Measurements from ENCODE around the gene SUMO4. TPM values are rescaled to one million over a fixed set of nuclear protein-coding genes. Genes with fewer than 3 reads are reported as not detected.

SUMO4 gene
- total and polyA plus RNA-seq, 9 of the 15 experiments (the other 6 are each of a cell fraction or from before 2014, with no cell fraction given): 0.20 to 1.9 (median 0.50) TPM; not detected in 2

GRCh38 chr6:149429427-149430360 is 29.6 kb downstream of the SUMO4 start:
- intact Hi-C loops (cut with micrococcal nuclease): loop anchor here (5.0 to 10.0 kb wide), 2 partner anchors 112 to 235 kb away; partner anchors contain the start of gene TAB2
- WGBS (ENCODE audit: insufficient coverage, low coverage, missing lambda C conversion rate): 2% methylated on average over 26 of the region's 26 CpGs
- 0 out of 2 replicates have a peak, but pooled peaks cover 7% of the 10 kb centered on the region for H4K20me1 ChIP-seq (replicated peaks; ENCODE audit: control insufficient read depth, insufficient read depth, low read length)
- ChIA-PET POLR2A (interaction anchor here (1.1 kb wide), 2 partner anchors 10 to 28 kb away, joined by 3 to 4 read pairs; no protein-coding TSS in a partner anchor), CTCF (ENCODE audit: low intra/inter-chr PET ratio) (interaction anchor here (0.6 to 5.5 kb wide), 5 partner anchors 340 to 401 kb away, joined by 3 to 67 read pairs (median 13); no protein-coding TSS in a partner anchor)
- no peaks in the 10 kb centered on the region for H3K36me3 ChIP-seq (ENCODE audit: control insufficient read depth, insufficient read depth, low read length)
- BruUV-seq (replicated peaks): no TSS peak
- no peak overlapping the region for H2AFZ ChIP-seq (ENCODE audit: low read depth, low read length)
- no peaks in the 10 kb centered on the region for H3K9me3 ChIP-seq (replicated peaks; ENCODE audit: control insufficient read depth, insufficient read depth, low read depth, low read length)
- FAIRE-seq (no peak), ATAC-seq (0 out of 3 replicates have a peak, but pooled peaks have one; percentile 16), DNase-seq (ENCODE audit: extremely low read depth in 1 of 4, low spot score in 3 of 4) (peak in 1 of 4 experiments; percentile 14)
- H3K4me3 ChIP-seq: no peak overlapping the region
- peak overlapping the region in 1 of 2 experiments; percentile 39; a peak in 1 of 4 replicates for H3K9ac ChIP-seq (ENCODE audit: insufficient read depth in 1 of 2, low read depth in 2 of 2, low read length in 2 of 2)
- no peaks in the 10 kb centered on the region for H3K9me1 ChIP-seq (ENCODE audit: control insufficient read depth, insufficient read depth, low read length)
- in situ Hi-C loops (cut with MboI): loop anchor here (5.0 to 25.0 kb wide), 3 partner anchors 337 to 867 kb away; no protein-coding TSS in a partner anchor
- H3K4me2 ChIP-seq (ENCODE audit: insufficient read depth, low read length): no peak overlapping the region
- no peaks in the 10 kb centered on the region for H3K79me2 ChIP-seq (ENCODE audit: control insufficient read depth, insufficient read depth, low read length)
- no peak overlapping the region for H3K27ac ChIP-seq (ENCODE audit: extremely low read depth, low read depth, low read length)
- H3K4me1 ChIP-seq (replicated peaks in 1 of 2; ENCODE audit: control insufficient read depth in 2 of 2, insufficient read depth in 2 of 2, low read length in 2 of 2): no peaks in the 10 kb centered on the region; a peak in 1 of 5 replicates
- H3K27me3 ChIP-seq (ENCODE audit: control insufficient read depth in 2 of 2, insufficient read depth in 2 of 2, low read length in 2 of 2): peaks cover 36 to 58% of the 10 kb centered on the region in 2 experiments
- 0 out of 2 replicates have a peak, but pooled peaks have one; percentile 19 for TF ChIP-seq ZNF766 (CRISPR knock-in tag; conservative IDR thresholded peaks at IDR 0.05)
- peak; percentile 59 for TF ChIP-seq DEAF1 (CRISPR knock-in tag; IDR thresholded peaks at IDR 0.05)
- TF ChIP-seq RAD21 (CRISPR knock-in tag; conservative IDR thresholded peaks at IDR 0.05 in 1 of 2, IDR thresholded peaks at IDR 0.05 in 1 of 2): peak; percentile 63 to 81
- no peak for TF ChIP-seq KLF1 (tag; IDR thresholded peaks at IDR 0.05)
- no peak for TF ChIP-seq ZNF639 (CRISPR knock-in tag; conservative IDR thresholded peaks at IDR 0.05 in 1 of 2, IDR thresholded peaks at IDR 0.05 in 1 of 2)
- peak; percentile 72; the same call in 1 of the 2 replicates for TF ChIP-seq REST (IDR thresholded peaks at IDR 0.05; ENCODE audit: borderline replicate concordance)
- no peak for TF ChIP-seq REST (CRISPR knock-in tag; IDR thresholded peaks at IDR 0.05; ENCODE audit: low read depth)

Measured in K562 (cell line).